Measurements from ENCODE around the gene ABHD2. TPM values are rescaled to one million over a fixed set of nuclear protein-coding genes. Genes with fewer than 3 reads are reported as not detected.
A peak's percentile ranks its signal among the peaks of the same experiment; 100 is the strongest.

ABHD2 gene
- total RNA-seq, 1 experiment from 2014 or later, result 15.6 TPM

GRCh38 chr15:89057506-89058133, 30.6 kb upstream of the ABHD2 start:
- H3K18ac ChIP-seq (ENCODE audit: insufficient read length, low read depth, low read length), result no peak overlapping the region
- no peak overlapping the region for H4K91ac ChIP-seq (ENCODE audit: insufficient read length, low read depth, low read length)
- H3K23me2 ChIP-seq (ENCODE audit: insufficient read length, low read depth, low read length, poor library complexity, severe bottlenecking), result no peaks in the 10 kb centered on the region
- no peaks in the 10 kb centered on the region for H3K27me3 ChIP-seq (ENCODE audit: insufficient read depth, low read length)
- Mint-ChIP-seq H3K9me3 (no peaks in the 10 kb centered on the region), H3K4me1 (peaks cover 5 to 6% of the 10 kb centered on the region in 2 experiments), H3K36me3 (ENCODE audit: insufficient read depth in 1 of 3, low read depth in 3 of 3) (0 out of 7 replicates have a peak, but pooled peaks cover 0 to 3% (median 0%) of the 10 kb centered on the region in 3 experiments), H3K27ac (peak overlapping the region in 1 of 3 experiments; percentile 54; a peak in 1 of 7 replicates), H3K27me3 (ENCODE audit: low read depth) (no peaks in the 10 kb centered on the region; the same call in 1 of the 2 replicates), H3K4me3 (no peak overlapping the region; a peak in 1 of 5 replicates)
- no peak overlapping the region for H2AK5ac ChIP-seq (ENCODE audit: insufficient read length, low read length)
- H2BK120ac ChIP-seq (ENCODE audit: low read depth, low read length, poor library complexity, severe bottlenecking), result no peak overlapping the region
- H4K8ac ChIP-seq (replicated peaks; ENCODE audit: insufficient read length, low read depth, low read length), result no peak overlapping the region
- no peak overlapping the region for H3K9ac ChIP-seq (ENCODE audit: extremely low read depth, insufficient read length, low read length)
- no peak overlapping the region for H2AFZ ChIP-seq (ENCODE audit: low read length)
- no peak overlapping the region for H2BK12ac ChIP-seq (ENCODE audit: insufficient read length, low read depth, low read length)
- no peak overlapping the region for H3K14ac ChIP-seq (ENCODE audit: insufficient read depth, low read length)
- no peak overlapping the region for H3T11ph ChIP-seq (ENCODE audit: low read length)
- no peaks in the 10 kb centered on the region for H4K20me1 ChIP-seq (ENCODE audit: control insufficient read depth, insufficient read depth, insufficient read length)
- H3K79me2 ChIP-seq (ENCODE audit: insufficient read depth, low read length), result no peaks in the 10 kb centered on the region
- no peak overlapping the region for H2BK15ac ChIP-seq (ENCODE audit: low read depth, low read length)
- H4K5ac ChIP-seq (ENCODE audit: insufficient read length, low read depth, low read length), result no peak overlapping the region
- TF ChIP-seq, protein P1, sequence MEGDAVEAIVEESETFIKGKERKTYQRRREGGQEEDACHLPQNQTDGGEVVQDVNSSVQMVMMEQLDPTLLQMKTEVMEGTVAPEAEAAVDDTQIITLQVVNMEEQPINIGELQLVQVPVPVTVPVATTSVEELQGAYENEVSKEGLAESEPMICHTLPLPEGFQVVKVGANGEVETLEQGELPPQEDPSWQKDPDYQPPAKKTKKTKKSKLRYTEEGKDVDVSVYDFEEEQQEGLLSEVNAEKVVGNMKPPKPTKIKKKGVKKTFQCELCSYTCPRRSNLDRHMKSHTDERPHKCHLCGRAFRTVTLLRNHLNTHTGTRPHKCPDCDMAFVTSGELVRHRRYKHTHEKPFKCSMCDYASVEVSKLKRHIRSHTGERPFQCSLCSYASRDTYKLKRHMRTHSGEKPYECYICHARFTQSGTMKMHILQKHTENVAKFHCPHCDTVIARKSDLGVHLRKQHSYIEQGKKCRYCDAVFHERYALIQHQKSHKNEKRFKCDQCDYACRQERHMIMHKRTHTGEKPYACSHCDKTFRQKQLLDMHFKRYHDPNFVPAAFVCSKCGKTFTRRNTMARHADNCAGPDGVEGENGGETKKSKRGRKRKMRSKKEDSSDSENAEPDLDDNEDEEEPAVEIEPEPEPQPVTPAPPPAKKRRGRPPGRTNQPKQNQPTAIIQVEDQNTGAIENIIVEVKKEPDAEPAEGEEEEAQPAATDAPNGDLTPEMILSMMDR (conservative IDR thresholded peaks at IDR 0.05), result peak; percentile 100
- no peaks in the 10 kb centered on the region for H3K79me1 ChIP-seq (ENCODE audit: insufficient read depth, low read depth, low read length, poor library complexity, severe bottlenecking)
- H3K56ac ChIP-seq (ENCODE audit: insufficient read length, low read depth, low read length), result no peak overlapping the region
- H2BK5ac ChIP-seq (ENCODE audit: insufficient read length, low read length), result no peak overlapping the region
- no peaks in the 10 kb centered on the region for H3K9me3 ChIP-seq (ENCODE audit: control insufficient read depth, low read depth, low read length)
- no peak overlapping the region for H3K27ac ChIP-seq (ENCODE audit: insufficient read length, low read depth, low read length)
- H3K4me2 ChIP-seq (ENCODE audit: insufficient read depth, insufficient read length, low read length), result no peak overlapping the region
- no peak overlapping the region for H2BK20ac ChIP-seq (ENCODE audit: low read depth, low read length, poor library complexity, severe bottlenecking)
- no CpG with 5 or more reads among the region's 13 CpGs for WGBS (ENCODE audit: extremely low coverage, insufficient read length, low lambda C conversion rate)
- H3K23ac ChIP-seq (ENCODE audit: insufficient read length, low read depth, low read length), result no peak overlapping the region
- no peaks in the 10 kb centered on the region for H3K4me1 ChIP-seq (ENCODE audit: insufficient read depth, low read length)
- peak; percentile 83 for DNase-seq
- H3K4ac ChIP-seq (ENCODE audit: low read depth, low read length), result no peak overlapping the region
